Progenitor cell of endocrine pancreas (in vitro differentiated cells): ENCODE measurements around the gene EVPL. TPM values are rescaled to one million over a fixed set of nuclear protein-coding genes. Genes with fewer than 3 reads are reported as not detected.
"Not testable (repeated sequence)": the region's sequence is repeated elsewhere in the genome, so short reads cannot be mapped to it uniquely, and the experiment has no call there.

Experiments
- DNase-seq: peaks from one replicate; pipeline ENCODE4 v3.0.0; 2021; ENCODE audit warnings: low spot score; ENCODE audit not compliant: unreplicated experiment
- H3K27ac Mint-ChIP-seq: 2 replicates; pipeline ENCODE4 v1.8.0; 2021; ENCODE audit warnings: mild to moderate bottlenecking, moderate library complexity, mixed read lengths
- H3K27me3 Mint-ChIP-seq: 2 replicates; pipeline ENCODE4 v1.8.0; 2021; ENCODE audit warnings: mixed read lengths
- H3K36me3 Mint-ChIP-seq: 2 replicates; pipeline ENCODE4 v1.8.0; 2022; ENCODE audit warnings: mixed read lengths; ENCODE audit not compliant: insufficient read depth
- H3K4me1 Mint-ChIP-seq: 2 replicates; pipeline ENCODE4 v1.8.0; 2021; ENCODE audit warnings: low read depth, mixed read lengths
- H3K4me3 Mint-ChIP-seq: 2 replicates; pipeline ENCODE4 v1.8.0; 2021; ENCODE audit warnings: low read depth, mild to moderate bottlenecking, moderate library complexity, mixed read lengths
- H3K9me3 Mint-ChIP-seq: 2 replicates; pipeline ENCODE4 v1.8.0; 2021; ENCODE audit warnings: low read depth, mixed read lengths
- CTCF ChIP-seq: fragments of 200-600 bp; sonication (generic); IDR thresholded peaks from one replicate; pipeline ENCODE4 v1.5.0; 2021; ENCODE audit warnings: antibody characterized with exemption, mild to moderate bottlenecking; ENCODE audit not compliant: unreplicated experiment
- total RNA-seq: library from RNA; stranded (reverse); gene quantifications from 2 replicates; pipeline ENCODE4 v1.2.1, GENCODE V29; 2021

EVPL gene
- total RNA-seq, 1 donor from 2014 or later = 0.05 TPM

DNA sequence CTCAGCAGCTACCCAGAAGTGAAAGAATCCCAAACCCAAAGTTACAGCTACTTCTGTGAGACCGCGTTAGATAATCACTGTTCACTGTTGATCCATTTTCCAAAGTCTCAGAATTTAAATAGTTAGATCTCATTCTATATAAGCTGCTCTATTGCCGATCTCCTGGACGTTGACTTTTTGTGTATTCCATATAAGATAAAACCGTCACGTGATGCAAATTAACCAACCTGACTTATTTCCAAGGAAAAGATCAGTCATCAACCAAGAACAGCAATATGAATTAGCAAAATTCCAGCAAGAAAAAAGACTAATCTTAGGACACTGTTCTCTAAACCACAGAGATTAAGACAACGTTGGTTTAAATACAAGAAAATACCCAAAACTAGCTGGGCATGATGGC lies 56.5 kb downstream of the EVPL start:
- H3K27ac Mint-ChIP-seq = no peak overlapping the region
- H3K4me3 Mint-ChIP-seq = no peak overlapping the region
- H3K4me1 Mint-ChIP-seq = peaks cover 16% of the 10 kb centered on the region
- no peaks in the 10 kb centered on the region for H3K27me3 Mint-ChIP-seq
- H3K36me3 Mint-ChIP-seq = peaks cover 23% of the 10 kb centered on the region
- DNase-seq = no peak
- H3K9me3 Mint-ChIP-seq = no peaks in the 10 kb centered on the region
- no peak for TF ChIP-seq CTCF

GRCh38 chr17:75970011-75970523 lies 57.0 kb downstream of the EVPL start:
- H3K36me3 Mint-ChIP-seq = peaks cover 23% of the 10 kb centered on the region
- peak overlapping the region; percentile 44 for H3K27ac Mint-ChIP-seq
- peaks cover 15% of the 10 kb centered on the region for H3K4me1 Mint-ChIP-seq
- H3K4me3 Mint-ChIP-seq = no peak overlapping the region
- TF ChIP-seq CTCF = no peak
- no peaks in the 10 kb centered on the region for H3K27me3 Mint-ChIP-seq
- H3K9me3 Mint-ChIP-seq = no peaks in the 10 kb centered on the region
- no peak for DNase-seq

- not testable (repeated sequence) for H3K9me3 Mint-ChIP-seq, H3K27ac Mint-ChIP-seq, H3K27me3 Mint-ChIP-seq, H3K4me3 Mint-ChIP-seq, DNase-seq
- peaks cover 18% of the 10 kb centered on the region for H3K4me1 Mint-ChIP-seq
- H3K36me3 Mint-ChIP-seq = peaks cover 22% of the 10 kb centered on the region
Observed at GRCh38 chr17:75969044-75969443, 58.1 kb downstream of the EVPL start.

GRCh38 chr17:75965468-75965867 lies 61.6 kb downstream of the EVPL start:
- H3K36me3 Mint-ChIP-seq = peaks cover 13% of the 10 kb centered on the region

DNA sequence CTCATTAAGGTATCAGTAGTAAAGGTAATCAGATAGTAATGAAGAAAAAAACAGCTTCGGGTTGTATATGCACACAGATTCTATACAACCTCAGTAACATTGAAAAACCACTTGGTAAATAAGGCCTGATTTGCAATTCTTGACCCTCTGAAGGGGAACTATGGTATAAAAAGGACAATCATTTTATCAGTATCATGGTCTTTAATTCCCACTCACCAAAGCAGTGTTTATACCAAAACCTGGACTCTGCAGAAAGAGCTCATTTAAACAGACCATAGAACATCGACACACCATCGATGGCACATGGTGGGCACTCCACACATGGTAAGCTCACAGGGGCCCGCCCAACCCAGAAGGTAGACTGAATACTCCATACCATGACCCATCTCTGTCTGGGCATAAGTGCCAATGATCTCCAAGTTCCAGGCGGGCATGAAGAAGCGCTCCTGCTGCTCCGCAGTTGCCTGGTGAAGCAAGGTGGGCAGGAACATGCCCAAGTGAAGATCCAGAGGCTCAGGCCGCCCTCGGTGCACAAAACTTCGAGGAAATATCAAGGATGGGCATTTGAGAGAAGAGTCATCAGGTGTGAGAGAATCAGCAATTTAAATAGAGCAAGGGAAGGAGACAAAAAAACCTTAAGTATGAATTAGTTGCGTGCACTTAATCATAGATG lies 67.1 kb downstream of the EVPL start:
- no peak for TF ChIP-seq CTCF
- H3K36me3 Mint-ChIP-seq = peaks cover 19% of the 10 kb centered on the region
- no peaks in the 10 kb centered on the region for H3K27me3 Mint-ChIP-seq
- no peak for DNase-seq
- peak overlapping the region; percentile 95 for H3K27ac Mint-ChIP-seq
- peaks cover 43% of the 10 kb centered on the region for H3K4me1 Mint-ChIP-seq
- H3K9me3 Mint-ChIP-seq = no peaks in the 10 kb centered on the region
- H3K4me3 Mint-ChIP-seq = peak overlapping the region; percentile 15

More at GRCh38 chr17:75965468-75965867, 61.6 kb downstream of the EVPL start:
- Mint-ChIP-seq H3K4me1 (peaks cover 21% of the 10 kb centered on the region), H3K9me3 (no peaks in the 10 kb centered on the region), H3K4me3 (no peak overlapping the region), H3K27ac (no peak overlapping the region), H3K27me3 (no peaks in the 10 kb centered on the region)
- no peak for DNase-seq
- no peak for TF ChIP-seq CTCF
